Central memory CD4-positive, alpha-beta T cell (primary cell): ENCODE data around the gene DHRS12.
A peak's percentile ranks its signal among the peaks of the same experiment; 100 is the strongest.

Source experiments
- DNase-seq: peaks from one replicate; pipeline ENCODE4 v3.0.0; 2022

DHRS12 gene

DNA sequence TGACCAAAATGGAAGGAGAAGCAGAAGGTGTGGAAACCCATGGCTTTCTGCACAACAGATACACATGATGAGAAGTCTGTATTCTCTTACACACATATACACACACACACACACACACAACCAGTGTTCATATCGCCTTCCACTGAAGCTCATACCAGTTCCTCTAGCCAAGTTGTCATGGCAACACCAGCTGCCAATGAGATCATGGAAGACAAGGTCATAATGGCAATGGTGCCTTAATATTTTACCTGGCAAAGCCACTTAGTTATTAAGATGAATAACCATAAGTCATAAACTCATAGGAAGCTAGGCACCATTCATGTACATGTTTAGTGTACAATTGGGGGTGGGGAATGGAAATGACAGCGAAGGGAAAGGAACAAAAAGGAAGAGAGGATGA lies 2.6 kb upstream of the DHRS12 start:
- no peak for DNase-seq

DNA sequence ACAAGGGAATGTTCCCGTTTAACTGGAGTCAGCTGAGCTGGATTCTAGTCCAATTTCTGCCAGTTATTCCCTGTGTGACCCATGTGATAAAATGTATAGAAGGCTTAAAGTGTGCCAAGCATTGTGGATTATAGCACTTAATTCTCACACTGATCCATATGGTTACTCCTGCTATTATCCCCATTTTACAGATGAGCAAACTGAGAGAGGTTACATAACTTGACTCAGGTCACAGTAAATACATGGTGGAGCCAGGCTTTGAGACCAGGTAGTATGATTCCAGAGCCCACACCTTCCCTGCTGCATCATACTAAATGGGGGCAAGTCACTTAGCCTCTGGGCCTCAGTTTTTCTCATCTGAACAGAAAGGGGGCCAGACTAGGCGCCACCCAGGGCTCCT lies 2.0 kb upstream of the DHRS12 start:
- no peak for DNase-seq

- no peak for DNase-seq
These were observed 1.4 kb upstream of the DHRS12 start for GRCh38 chr13:51805313-51805712.

- DNase-seq = no peak
These were observed 571 bp upstream of the DHRS12 start for GRCh38 chr13:51804295-51805172.

DNA sequence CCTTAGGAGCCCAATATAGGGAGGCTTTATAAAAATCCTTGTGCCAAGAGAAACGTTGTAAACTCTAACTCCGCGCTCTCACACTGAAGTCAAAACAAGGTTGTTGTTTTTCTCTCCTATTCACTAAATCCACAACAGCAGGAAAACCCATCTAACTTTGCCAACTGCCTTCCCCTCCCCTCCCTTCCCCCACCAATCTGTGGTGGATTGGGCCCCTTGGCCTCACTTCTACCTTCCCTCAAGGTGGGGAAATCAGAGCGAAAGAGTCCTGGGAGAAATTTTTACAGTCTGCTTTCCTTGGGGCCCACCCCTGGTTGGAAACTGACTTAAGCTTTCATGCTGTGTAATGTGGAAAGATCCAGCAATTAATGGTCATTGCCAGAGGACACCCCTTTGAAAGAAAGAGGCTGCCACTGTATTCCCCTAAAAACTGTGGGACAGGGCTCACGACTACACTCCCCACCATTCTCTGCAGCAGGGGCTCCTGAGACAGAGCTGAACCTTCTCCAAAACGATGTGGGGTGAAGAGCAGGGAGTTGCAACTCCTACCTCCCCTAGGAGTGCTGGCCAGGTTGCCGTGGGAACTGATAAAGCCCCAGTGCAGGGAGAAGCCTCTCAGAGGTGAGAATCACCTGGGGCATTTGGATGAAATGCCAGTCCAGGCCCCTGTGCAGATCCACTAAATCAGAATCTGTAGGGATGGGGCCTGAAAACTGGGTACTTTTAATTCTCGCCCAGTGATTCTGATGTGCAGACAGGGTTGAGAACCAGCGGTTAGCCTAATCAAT lies 1.1 kb downstream of the DHRS12 start:
- DNase-seq = no peak

- DNase-seq = no peak
These were observed 2.3 kb downstream of the DHRS12 start for GRCh38 chr13:51801631-51802099.

GRCh38 chr13:51800486-51800885 lies 3.5 kb downstream of the DHRS12 start:
- DNase-seq = no peak

DNA sequence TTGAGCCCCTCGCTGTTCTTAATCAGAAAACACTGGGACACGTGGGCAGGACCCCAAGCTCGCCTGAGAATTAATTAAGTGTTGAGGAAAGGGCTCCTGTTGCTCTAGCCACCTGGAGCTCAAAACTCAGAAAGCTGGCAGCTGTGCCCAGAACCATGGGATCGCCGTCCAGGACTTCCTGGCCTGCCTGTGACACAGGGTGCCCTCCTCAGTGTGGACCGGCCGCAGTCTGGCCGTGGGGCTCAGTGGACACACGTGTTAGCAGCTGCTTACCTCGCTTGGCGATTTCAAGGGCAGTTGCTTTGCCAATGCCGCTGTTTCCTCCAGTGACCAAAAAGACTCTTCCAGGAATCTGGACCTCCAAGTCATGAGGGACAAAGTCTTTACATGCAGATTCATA lies 4.7 kb downstream of the DHRS12 start:
- no peak for DNase-seq

DNA sequence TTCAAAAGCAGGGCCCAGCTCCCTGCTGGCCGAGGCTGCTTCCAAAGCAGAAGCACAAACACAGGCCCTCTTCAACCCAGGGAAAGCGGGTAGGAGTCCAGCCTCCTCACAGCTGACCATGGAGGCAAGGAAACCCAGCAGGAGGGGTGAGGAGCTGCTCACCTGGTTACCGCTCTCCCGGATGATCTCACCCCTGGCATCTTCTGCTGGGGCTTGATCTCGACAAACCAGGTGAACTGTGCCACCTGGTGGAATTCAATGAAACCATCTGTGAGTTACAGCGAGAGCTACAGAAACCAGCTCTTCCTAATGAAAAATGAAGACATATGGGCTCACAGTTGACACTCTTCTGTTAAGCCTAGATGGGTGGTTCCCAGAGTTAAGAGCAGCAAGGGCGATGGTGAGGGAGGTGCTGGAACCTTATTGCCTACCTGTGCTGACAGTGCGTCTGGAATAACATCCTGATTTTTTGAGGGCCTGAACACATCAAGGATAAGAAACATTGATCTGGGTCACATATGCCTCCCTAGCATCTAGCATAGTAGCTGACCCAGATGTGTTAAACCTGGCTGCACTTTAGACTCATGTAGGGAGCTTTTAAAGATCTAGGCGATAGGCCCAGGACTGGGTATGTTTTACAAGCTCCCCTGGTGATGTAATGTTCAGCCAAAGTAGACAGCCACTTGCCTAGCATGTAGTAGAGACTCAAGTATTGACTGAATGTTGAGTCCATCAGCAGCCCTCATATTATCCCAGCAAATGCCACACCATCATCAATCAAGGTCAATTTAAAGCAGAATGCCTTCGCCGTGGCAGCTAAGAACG lies 6.1 kb downstream of the DHRS12 start:
- DNase-seq = peak; percentile 64

DNA sequence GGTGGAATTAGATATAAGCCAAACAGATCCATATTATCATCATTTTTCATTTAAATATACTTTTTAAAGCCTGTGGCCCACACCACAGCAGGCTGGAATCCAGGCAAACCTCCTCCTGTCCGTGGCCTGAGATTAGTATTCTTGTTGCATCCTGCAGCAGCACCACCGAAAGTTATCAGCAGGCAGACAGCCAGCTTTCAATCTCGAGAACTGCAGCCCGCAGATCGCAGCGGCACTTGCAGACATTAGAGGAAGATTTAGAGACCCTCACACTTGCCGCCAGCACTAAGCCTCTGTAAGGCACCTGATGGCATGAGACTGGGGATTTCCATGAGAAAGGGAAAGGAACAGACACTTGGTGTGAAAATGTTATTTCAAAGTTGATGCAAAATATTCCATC lies 7.4 kb downstream of the DHRS12 start:
- DNase-seq = no peak

DNA sequence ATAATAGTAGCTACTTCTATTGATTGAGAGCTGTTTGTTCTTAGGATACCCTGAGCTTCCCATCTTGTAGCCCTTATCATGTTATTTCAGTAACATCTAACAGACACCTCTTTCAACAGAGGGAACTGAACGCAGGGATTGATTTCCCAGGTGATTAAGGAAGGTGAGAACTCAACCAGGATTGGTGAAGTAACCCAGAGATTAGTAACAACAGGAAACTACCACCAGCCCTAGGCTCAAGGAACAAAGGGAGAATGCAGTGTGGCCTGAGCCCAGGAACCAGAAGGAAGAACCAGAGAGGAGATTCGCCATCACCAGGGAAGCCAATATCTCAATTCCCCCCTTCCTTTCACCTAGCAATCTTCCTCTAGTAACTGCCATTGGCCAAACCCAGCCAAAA lies 8.5 kb downstream of the DHRS12 start:
- DNase-seq = no peak

DNA sequence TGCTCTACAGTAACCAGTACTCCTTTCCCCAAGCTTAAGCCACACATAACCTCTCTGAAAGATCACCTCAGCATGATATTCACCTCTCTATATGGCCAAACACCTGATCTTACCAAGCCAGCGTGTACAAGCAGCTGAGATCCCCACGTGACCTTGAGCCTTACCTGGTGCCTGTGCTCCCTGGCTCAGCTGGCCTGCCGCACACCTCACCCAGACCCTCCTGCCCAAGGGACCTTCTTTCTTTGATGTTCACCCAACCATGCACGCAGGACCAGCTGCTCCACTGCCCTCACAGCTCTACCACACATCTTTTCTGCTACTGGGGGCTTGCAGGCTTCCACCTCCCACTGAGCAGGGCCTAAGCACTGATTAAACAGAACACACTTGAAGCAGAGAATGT lies 9.0 kb downstream of the DHRS12 start:
- no peak for DNase-seq

DNA sequence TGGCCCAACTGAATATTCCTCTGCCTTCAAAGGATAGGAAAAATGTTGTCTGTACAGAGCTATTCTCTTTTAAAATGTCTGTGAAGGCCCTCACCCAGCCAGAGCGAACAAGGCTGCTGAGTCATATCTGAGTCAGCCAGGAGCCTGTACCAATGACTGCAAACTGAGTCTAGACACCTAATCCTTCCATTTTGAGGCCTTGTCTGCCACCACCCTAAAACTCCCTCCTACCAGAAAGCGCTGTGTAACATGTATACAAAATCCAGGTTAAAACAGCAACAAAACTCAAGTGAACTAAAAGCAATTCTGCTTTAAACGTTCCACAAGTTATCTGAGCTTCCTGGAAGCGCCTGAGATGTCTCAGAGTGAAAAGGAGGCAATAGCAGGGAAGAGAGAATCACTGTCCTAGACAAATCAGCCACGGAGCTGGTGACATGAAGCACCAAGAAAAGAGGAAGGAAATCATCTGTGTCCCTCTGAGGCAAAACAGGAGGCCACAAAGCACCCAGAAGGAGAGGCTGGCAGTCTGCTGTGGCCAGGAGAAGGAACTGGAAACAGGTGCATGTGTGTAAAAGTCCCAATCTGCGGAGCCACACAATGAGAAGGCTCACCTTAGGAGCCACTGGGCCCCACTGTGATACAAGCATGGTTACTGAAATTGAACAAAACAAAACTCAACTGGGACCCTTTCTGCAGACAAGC lies 10.2 kb downstream of the DHRS12 start:
- no peak for DNase-seq

DNA sequence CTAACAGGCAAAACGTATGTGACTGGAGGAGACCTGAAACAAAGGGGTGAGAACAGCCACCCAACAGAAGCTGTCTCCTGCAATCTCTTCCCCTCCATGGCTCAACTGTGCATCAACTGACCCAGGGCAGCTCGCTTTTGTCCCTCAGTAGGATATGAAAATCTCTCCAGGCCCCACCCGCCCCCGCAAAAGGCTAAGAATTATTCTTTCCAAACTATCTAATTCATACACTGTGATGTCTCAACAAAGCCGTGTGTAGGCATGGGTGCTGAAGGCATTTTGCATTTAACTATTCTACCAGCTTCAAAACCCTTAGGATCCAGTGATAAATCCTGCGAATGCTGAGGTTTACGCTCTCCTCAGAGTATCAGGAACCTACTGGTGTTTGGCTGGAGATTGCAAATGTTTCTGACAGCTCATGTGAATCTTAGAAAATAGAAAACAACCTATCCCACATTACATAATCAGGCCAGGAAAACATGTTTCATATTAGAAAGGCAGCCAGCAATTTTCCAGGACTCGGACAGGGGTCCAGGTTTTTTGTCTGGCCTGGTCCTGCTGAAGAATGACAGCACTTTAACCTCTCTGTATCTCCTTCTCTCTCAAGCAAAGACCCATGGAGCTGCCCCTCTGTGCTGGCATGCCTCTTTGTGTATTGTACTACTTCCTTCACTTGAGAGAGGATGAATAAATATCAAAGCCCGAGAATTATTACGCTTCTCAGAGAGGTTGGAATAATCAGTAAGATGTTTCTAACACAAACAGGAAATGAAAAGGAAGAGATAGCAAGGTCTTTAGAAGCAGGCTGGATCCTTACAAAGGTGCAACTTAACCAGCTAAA lies 17.3 kb downstream of the DHRS12 start:
- DNase-seq = no peak

DNA sequence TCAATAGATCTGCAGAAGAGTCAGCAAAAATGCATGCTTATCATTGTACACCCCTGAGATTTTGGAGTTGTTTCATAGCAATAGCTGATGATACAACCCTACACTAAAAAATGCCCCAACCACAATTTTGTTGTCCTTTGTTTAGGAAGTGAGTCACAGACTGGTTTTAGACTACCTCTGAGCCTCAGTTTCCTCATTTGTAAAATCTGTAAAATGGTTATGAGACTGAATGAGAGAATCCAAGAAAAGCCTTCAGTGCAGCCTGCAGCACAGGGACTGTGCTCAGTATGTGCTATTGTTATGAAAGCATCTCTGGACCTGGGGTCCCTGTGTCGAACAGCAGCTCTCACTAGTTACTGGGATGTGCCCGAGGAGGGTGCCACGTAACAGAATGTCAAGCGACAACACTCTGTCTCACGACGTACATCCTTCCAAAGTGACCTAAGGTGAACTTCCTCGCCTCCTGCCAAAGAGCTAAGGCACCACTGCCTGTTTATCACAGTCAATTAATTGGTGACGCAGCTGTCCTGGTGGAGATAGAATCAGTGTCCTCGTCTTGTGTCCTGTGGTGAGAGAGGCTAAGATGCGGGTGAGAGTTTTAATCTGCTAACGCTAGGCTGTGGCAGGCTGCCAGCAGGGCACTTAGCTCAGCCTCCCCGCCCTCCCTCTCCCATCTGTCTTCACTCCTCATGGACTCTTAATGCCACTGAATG lies 18.1 kb downstream of the DHRS12 start:
- DNase-seq = no peak

- no peak for DNase-seq
These were observed 19.9 kb downstream of the DHRS12 start for GRCh38 chr13:51784097-51784496.

GRCh38 chr13:51783428-51784094 lies 20.4 kb downstream of the DHRS12 start:
- DNase-seq = no peak

DNA sequence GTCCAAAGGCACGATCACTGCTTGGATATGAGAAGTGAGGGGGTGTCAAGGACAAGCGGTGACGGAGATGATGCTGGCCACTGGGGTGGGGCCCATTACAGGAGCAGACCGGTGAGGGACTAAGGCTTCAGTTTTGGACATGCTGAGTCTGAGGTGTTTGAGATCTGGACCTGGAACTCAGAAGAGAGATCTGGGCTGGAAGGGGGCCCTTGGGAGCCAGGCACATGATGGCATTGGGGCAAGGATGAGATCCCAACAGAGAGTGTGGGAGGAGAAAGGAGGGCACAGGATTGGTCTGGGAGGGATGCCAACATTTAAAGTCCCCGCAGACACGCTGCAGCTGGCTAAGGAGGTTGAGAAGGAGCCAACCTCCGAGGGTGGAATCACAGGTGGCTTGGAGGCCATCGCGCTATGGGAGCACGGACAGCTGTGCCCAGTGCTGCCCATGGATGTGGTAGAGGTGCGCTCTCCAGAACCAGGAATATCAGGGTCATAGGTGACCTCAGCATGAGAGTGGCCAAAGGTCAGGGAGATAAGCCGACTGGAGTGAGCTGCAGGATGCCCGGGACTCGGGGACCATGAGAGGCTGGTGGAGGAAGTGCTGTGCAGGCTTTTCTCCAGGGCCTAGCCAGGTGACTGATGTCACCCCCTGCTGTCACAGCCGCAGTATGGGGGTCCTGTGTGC lies 21.8 kb downstream of the DHRS12 start:
- no peak for DNase-seq

DNA sequence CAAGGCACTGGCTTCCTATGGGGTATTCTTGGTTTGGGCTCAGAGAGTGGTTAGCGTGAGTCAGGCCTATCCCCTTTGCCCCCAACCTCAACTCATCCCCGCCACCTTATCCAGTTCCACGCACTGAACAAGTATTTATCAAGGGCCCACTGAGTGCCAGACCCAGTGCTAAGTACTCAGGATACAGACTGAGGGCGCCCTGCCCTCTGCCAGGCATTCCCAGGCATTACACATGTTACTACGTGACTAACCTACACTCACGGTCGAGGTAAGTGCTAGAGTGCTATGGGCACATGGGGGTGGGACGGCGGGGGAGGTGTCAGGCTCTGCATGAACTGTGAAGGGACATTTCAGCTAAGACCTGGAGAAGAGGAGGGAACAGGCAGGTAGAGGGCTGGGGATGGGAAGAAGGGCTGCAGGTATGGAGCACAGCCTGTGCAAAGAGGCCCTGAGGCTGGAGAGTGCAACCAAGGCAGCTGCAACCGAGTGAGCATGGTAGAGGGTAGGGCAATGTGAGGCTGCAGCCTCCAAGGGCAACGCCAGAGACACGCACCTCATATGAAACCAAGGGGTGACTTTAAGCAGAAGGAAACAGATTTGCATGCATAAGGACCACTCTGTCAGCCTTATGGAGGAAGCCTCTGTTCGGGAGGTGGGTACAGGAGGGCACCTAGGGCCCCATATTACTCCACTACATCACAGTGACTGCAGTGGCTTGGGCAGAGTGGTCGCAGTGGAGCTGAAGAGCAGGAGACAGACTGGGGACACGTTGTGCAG lies 22.5 kb downstream of the DHRS12 start:
- DNase-seq = no peak
